GM21825 (cell line): ENCODE data around the gene GIT2.
"Not testable (repeated sequence)": the region's sequence is repeated elsewhere in the genome, so short reads cannot be mapped to it uniquely, and the experiment has no call there.

Experiments
- ATAC-seq: cut with Tn5 transposase; IDR thresholded peaks from one replicate; pipeline ENCODE4 v1.9.1; 2021; ENCODE audit warnings: mild to moderate bottlenecking, moderate library complexity; ENCODE audit not compliant: unreplicated experiment

Gene GIT2

GRCh38 chr12:109947521-109947920, 48.6 kb downstream of the GIT2 start:
- ATAC-seq = no peak

- ATAC-seq = no peak
Measured at GRCh38 chr12:109946913-109947312, 49.3 kb downstream of the GIT2 start.

GRCh38 chr12:109946505-109946904, 49.7 kb downstream of the GIT2 start:
- no peak for ATAC-seq

GRCh38 chr12:109944561-109945359, 51.4 kb downstream of the GIT2 start:
- no peak for ATAC-seq

GRCh38 chr12:109943811-109944210, 52.4 kb downstream of the GIT2 start:
- ATAC-seq = no peak

- no peak for ATAC-seq
Measured at GRCh38 chr12:109940339-109940923, 55.7 kb downstream of the GIT2 start.

GRCh38 chr12:109939504-109939903, 56.7 kb downstream of the GIT2 start:
- no peak for ATAC-seq

GRCh38 chr12:109938947-109939346, 57.2 kb downstream of the GIT2 start:
- no peak for ATAC-seq

GRCh38 chr12:109937371-109937770, 58.8 kb downstream of the GIT2 start:
- no peak for ATAC-seq

GRCh38 chr12:109934026-109934425, 62.1 kb downstream of the GIT2 start:
- no peak for ATAC-seq

- ATAC-seq = no peak
Measured at GRCh38 chr12:109932878-109933503, 63.2 kb downstream of the GIT2 start.

- no peak for ATAC-seq
Measured at GRCh38 chr12:109931143-109931542, 65.0 kb downstream of the GIT2 start.

- ATAC-seq = no peak
Measured at GRCh38 chr12:109930028-109930800, 66.0 kb downstream of the GIT2 start.

- not testable (repeated sequence) for ATAC-seq
Measured at GRCh38 chr12:109929326-109929725, 66.8 kb downstream of the GIT2 start.

- ATAC-seq = no peak
Measured at GRCh38 chr12:109928058-109928656, 68.0 kb downstream of the GIT2 start.

- no peak for ATAC-seq
Measured at GRCh38 chr12:109927622-109928021, 68.5 kb downstream of the GIT2 start.

- no peak for ATAC-seq
Measured at GRCh38 chr12:109926488-109927210, 69.5 kb downstream of the GIT2 start.

- ATAC-seq = no peak
Measured at GRCh38 chr12:109926016-109926415, 70.2 kb downstream of the GIT2 start.

- ATAC-seq = no peak
Measured at GRCh38 chr12:109925185-109925840, 70.9 kb downstream of the GIT2 start.
